ENCODE results near the gene CD276. TPM values are rescaled to one million over a fixed set of nuclear protein-coding genes. Genes with fewer than 3 reads are reported as not detected.

Gene CD276
- total and polyA plus RNA-seq, 7 donors = 7.3 to 15.0 (median 8.9) TPM

DNA sequence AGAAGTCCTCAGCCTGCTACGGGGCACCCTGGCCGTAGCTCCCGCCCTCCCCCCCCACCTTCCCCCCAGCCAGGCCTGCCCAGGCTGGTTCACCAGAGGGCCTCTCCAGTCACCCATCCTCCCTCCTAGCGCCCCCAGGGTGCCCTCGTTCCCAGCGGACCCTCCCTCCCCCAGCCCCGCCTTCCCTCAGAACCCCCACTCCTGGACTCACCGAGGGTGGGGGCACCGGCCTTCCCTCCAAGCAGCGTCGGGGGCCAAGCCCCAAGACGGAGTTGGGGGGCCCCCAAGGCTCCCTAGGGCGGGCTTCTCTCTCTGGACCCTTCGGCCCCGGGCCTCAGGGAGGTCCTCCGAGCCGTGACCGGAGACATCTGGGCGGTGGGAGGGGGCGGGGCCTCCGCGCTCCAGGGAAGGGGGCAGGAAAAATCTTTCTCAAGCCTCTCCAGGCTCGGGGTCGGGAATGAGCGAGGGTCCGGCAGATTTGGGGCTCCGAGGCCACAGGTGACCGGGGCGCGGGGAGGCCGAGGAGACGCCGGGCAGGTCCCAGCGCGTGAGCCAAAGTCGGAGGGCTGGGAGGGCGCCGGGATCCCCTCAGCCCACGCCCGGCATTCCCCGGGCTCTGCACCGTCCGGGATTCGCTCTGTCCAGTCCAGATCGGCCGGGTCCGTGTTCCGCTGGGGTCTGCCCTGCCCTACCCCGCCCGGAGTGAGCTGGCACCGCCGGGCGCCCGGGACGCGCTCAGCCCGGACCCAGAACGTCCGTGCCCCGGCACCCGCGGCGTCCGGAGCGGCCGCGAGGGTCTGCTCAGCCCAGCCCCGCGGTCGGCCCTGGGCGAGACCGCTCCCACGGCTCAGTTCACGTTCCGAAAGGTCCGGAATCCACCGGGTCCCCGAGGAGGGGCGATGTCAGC lies 68.0 kb downstream of the CD276 start:
- 2% methylated on average over 36 to 79 of the region's 79 CpGs for WGBS, 3 donors
- intact Hi-C loops (cut with DNase I) = no loop called here
- H3K27ac ChIP-seq = no peak overlapping the region

DNA sequence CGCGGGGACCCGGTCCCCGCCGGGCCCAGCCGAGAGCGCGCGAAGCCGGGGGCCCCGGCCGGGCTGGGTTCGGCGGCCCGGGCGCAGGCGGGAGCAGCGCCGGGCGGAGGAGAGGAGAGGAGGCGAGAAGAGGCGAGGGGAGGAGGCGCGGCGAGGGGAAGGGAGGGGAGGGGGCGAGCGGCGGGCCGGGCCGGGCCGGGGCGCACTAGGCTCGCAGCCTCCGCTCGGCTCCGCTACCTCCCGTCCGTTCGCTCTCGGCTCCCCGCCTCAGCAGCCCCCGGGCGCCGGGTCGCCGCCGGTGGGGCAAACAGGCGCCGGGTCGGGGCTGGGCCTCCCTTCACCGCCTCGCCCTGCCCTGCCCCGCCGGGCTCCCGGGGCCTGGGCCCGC lies 68.6 kb downstream of the CD276 start:
- Histone ChIP-seq H3K4me1 (no peaks in the 10 kb centered on the region), H3K36me3 (ENCODE audit: insufficient read depth in 1 of 2, low read depth in 1 of 2) (no peaks in the 10 kb centered on the region), H3K27ac (no peak overlapping the region), H3K9me3 (no peaks in the 10 kb centered on the region), H3K27me3 (ENCODE audit: insufficient read depth in 3 of 3, low read length in 2 of 3) (peaks cover 0 to 47% (median 9%) of the 10 kb centered on the region in 3 donors), H3K4me3 (peak overlapping the region; percentile 69)
- DNase-seq (peak in 1 of 2 donors; percentile 27), ATAC-seq (peak; percentile 33 to 52 (median 37))
- 0 to 1% (median 0%) methylated on average over 6 to 49 of the region's 56 CpGs for WGBS, 3 donors
- TF ChIP-seq, protein P1, sequence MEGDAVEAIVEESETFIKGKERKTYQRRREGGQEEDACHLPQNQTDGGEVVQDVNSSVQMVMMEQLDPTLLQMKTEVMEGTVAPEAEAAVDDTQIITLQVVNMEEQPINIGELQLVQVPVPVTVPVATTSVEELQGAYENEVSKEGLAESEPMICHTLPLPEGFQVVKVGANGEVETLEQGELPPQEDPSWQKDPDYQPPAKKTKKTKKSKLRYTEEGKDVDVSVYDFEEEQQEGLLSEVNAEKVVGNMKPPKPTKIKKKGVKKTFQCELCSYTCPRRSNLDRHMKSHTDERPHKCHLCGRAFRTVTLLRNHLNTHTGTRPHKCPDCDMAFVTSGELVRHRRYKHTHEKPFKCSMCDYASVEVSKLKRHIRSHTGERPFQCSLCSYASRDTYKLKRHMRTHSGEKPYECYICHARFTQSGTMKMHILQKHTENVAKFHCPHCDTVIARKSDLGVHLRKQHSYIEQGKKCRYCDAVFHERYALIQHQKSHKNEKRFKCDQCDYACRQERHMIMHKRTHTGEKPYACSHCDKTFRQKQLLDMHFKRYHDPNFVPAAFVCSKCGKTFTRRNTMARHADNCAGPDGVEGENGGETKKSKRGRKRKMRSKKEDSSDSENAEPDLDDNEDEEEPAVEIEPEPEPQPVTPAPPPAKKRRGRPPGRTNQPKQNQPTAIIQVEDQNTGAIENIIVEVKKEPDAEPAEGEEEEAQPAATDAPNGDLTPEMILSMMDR (IDR thresholded peaks at IDR 0.05) = no peak
- intact Hi-C loops (cut with DNase I) = no loop called here

More for the DNA sequence above, 68.0 kb downstream of the CD276 start:
- no peaks in the 10 kb centered on the region for H3K9me3 ChIP-seq
- H3K4me3 ChIP-seq = peak overlapping the region; percentile 69
- no peaks in the 10 kb centered on the region for H3K36me3 ChIP-seq (ENCODE audit: insufficient read depth in 1 of 2, low read depth in 1 of 2)
- H3K27me3 ChIP-seq (ENCODE audit: insufficient read depth in 3 of 3, low read length in 2 of 3) = peaks cover 0 to 42% (median 8%) of the 10 kb centered on the region in 3 donors
- peaks cover 4% of the 10 kb centered on the region for H3K4me1 ChIP-seq
- ATAC-seq (peak; percentile 21 to 50 (median 43)), DNase-seq (no peak)
- TF ChIP-seq, protein P1 (IDR thresholded peaks at IDR 0.05) = no peak

DNA sequence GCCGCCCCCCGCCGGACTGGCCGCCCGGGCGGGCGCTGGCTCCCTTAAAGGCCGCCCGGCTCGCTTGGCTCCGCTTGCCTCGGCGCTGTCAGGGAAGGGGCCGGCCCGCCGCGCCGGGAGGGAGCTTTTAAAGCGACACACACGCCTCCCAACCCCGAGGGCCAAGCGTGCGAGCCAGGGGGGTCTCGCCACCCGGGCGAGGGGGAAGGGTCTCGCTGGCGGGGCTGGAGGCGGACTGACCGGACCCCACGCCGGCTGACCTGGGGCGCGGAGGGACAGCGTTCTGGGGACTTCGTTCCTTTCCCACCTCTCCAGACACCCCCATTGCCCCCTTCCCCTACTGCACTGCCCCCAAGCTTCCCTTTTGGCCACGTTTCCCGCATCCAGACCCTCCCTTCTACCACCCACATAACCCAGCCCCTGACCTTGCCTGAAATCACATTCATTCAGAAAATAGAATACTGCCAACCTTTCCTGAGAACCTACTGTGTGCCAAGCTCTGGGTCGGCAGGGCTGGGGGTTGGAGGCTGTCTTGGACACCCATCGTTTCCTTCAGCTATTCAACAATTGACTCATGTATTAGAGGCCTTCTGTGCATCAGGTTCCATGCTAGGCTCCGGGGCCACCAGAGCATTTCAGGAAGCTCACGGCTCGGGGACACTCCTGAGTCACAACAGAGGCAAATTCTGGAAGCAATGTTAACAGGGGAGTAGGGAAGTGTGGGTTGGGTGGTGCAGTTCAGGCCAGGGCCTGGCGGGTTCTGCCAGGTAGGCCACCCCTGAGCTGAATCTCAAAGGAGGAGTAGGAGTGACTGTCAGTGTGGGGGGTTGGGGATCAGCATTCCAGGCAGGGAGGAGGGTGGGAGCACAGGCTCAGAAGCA lies 69.3 kb downstream of the CD276 start, which contains the start of gene INSYN1:
Gene INSYN1, minus strand, starts transcription at position 102 of the 881 bp plus-strand sequence. CDS start 2,221 bp downstream, outside the sequence.
- TF ChIP-seq, protein P1 (IDR thresholded peaks at IDR 0.05) = no peak
- intact Hi-C loops (cut with DNase I) = no loop called here
- ATAC-seq = peak; percentile 62 to 84 (median 70)
- Histone ChIP-seq H3K36me3 (ENCODE audit: insufficient read depth in 1 of 2, low read depth in 1 of 2) (no peaks in the 10 kb centered on the region), H3K4me1 (no peaks in the 10 kb centered on the region), H3K9me3 (no peaks in the 10 kb centered on the region), H3K27me3 (ENCODE audit: insufficient read depth in 3 of 3, low read length in 2 of 3) (peaks cover 0 to 51% (median 9%) of the 10 kb centered on the region in 3 donors), H3K27ac (no peak within 1 kb of the TSS), H3K4me3 (peak within 1 kb of the TSS; percentile 69)
- 12 to 29% (median 16%) methylated on average over 17 to 44 of the region's 44 CpGs for WGBS, 3 donors
- DNase-seq = peak; percentile 54 to 67

DNA sequence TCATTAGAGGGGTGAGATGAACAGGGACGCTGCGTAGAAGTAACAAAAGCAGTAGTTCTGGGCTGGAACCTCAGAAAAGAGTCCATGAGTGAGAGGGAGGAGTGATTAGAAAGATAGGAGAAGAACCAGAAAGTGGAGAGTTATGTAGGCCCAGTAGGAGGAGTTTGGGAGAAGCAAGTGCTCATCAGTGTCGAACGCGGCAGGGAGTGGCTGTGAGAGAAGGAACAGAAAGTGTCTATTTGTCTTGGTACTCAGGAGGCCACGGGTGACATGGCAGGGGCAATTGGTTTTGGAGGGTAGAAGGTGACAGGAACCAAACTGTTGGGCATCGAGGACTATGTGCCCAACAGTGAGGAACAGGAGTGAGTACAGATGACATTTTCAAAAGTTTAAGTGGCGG lies 70.3 kb downstream of the CD276 start:
- Histone ChIP-seq H3K27ac (no peak overlapping the region), H3K4me1 (no peaks in the 10 kb centered on the region), H3K27me3 (ENCODE audit: insufficient read depth in 3 of 3, low read length in 2 of 3) (peaks cover 0 to 55% (median 6%) of the 10 kb centered on the region in 3 donors), H3K9me3 (no peaks in the 10 kb centered on the region), H3K4me3 (no peak overlapping the region), H3K36me3 (ENCODE audit: insufficient read depth in 1 of 2, low read depth in 1 of 2) (no peaks in the 10 kb centered on the region)
- intact Hi-C loops (cut with DNase I) = no loop called here
- 81 to 86% (median 83%) methylated on average over 8 of the region's 8 CpGs for whole genome bisulfite sequencing, 3 donors
- no peak for DNase-seq
- ATAC-seq = no peak
- TF ChIP-seq, protein P1 (IDR thresholded peaks at IDR 0.05) = no peak

All from psoas muscle (tissue), 8 donors.